ENCODE data around the gene AGBL4.

AGBL4 gene

GRCh38 chr1:48697066-48697707 is 1326.6 kb downstream of the AGBL4 start:
- H3K4me3 ChIP-seq (ENCODE audit: low read depth, low read length), result no peak overlapping the region
- CTCF ChIA-PET, result interaction anchor here (0.5 to 5.1 kb wide), 25 partner anchors 8 to 924 kb away, joined by 3 to 41 read pairs (median 5); no protein-coding TSS in a partner anchor
- H3K9me3 ChIP-seq (ENCODE audit: control insufficient read depth, insufficient read depth, low read depth, low read length), result no peaks in the 10 kb centered on the region
- POLR2A ChIA-PET, result no interaction called here
- peak; percentile 21; the same call in 1 of the 2 replicates for TF ChIP-seq ZNF654 (tag by site-specific recombination; IDR thresholded peaks at IDR 0.05; ENCODE audit: low read depth)
- TF ChIP-seq EGR2 (tag by site-specific recombination; IDR thresholded peaks at IDR 0.05; ENCODE audit: low read depth), result no peak
- TF ChIP-seq IKZF3 (tag by site-specific recombination; IDR thresholded peaks at IDR 0.05), result no peak
- TF ChIP-seq ZNF169 (tag by site-specific recombination; IDR thresholded peaks at IDR 0.05), result no peak
- TF ChIP-seq FEZF1 (tag by site-specific recombination; IDR thresholded peaks at IDR 0.05), result no peak
- no peak for TF ChIP-seq ZIC2 (tag by site-specific recombination; IDR thresholded peaks at IDR 0.05)
- peak; percentile 41; the same call in 1 of the 2 replicates for TF ChIP-seq CTCF (tag by site-specific recombination; IDR thresholded peaks at IDR 0.05)
- TF ChIP-seq, protein P1, sequence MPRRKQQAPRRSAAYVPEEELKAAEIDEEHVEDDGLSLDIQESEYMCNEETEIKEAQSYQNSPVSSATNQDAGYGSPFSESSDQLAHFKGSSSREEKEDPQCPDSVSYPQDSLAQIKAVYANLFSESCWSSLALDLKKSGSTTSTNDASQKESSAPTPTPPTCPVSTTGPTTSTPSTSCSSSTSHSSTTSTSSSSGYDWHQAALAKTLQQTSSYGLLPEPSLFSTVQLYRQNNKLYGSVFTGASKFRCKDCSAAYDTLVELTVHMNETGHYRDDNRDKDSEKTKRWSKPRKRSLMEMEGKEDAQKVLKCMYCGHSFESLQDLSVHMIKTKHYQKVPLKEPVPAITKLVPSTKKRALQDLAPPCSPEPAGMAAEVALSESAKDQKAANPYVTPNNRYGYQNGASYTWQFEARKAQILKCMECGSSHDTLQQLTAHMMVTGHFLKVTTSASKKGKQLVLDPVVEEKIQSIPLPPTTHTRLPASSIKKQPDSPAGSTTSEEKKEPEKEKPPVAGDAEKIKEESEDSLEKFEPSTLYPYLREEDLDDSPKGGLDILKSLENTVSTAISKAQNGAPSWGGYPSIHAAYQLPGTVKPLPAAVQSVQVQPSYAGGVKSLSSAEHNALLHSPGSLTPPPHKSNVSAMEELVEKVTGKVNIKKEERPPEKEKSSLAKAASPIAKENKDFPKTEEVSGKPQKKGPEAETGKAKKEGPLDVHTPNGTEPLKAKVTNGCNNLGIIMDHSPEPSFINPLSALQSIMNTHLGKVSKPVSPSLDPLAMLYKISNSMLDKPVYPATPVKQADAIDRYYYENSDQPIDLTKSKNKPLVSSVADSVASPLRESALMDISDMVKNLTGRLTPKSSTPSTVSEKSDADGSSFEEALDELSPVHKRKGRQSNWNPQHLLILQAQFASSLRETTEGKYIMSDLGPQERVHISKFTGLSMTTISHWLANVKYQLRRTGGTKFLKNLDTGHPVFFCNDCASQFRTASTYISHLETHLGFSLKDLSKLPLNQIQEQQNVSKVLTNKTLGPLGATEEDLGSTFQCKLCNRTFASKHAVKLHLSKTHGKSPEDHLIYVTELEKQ (tag by site-specific recombination; IDR thresholded peaks at IDR 0.05; ENCODE audit: borderline replicate concordance), result no peak
- no peaks in the 10 kb centered on the region for H3K36me3 ChIP-seq (ENCODE audit: control insufficient read depth in 2 of 2, insufficient read depth in 1 of 2, low read length in 2 of 2)
- H3K27ac ChIP-seq (ENCODE audit: extremely low read depth, low read depth, low read length), result no peak overlapping the region
- H3K4me1 ChIP-seq (ENCODE audit: control insufficient read depth, insufficient read depth, low read length), result no peaks in the 10 kb centered on the region

DNA sequence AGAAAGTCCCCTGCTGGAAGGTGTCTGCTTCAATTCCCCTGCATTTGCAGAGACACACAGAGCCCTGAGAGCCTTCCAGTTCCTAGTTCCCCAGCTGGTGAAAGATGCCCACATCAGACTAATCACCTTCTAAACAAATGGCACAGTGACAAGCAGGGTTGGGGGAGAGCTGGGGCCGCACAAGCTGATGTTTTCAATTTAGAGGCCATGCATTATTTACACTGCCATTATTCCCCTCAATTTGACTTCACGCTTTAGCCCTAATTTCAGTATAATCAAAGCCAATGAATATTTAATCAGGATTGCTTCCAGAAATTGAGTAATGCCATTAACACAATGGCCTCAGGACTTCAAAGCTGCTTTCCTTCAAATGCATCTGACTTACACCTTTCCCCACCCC is 1328.6 kb downstream of the AGBL4 start:
- Histone ChIP-seq H3K9me3 (ENCODE audit: control insufficient read depth, insufficient read depth, low read depth, low read length) (no peaks in the 10 kb centered on the region), H3K4me3 (ENCODE audit: low read depth, low read length) (no peak overlapping the region), H3K36me3 (ENCODE audit: control insufficient read depth in 2 of 2, insufficient read depth in 1 of 2, low read length in 2 of 2) (no peaks in the 10 kb centered on the region), H3K4me1 (ENCODE audit: control insufficient read depth, insufficient read depth, low read length) (no peaks in the 10 kb centered on the region), H3K27ac (ENCODE audit: extremely low read depth, low read depth, low read length) (no peak overlapping the region)
- TF ChIP-seq ZNF23 (tag by site-specific recombination; IDR thresholded peaks at IDR 0.05; ENCODE audit: borderline replicate concordance), result no peak
- no peak for TF ChIP-seq PRDM1 (tag by site-specific recombination; IDR thresholded peaks at IDR 0.05)
- TF ChIP-seq, protein P2, sequence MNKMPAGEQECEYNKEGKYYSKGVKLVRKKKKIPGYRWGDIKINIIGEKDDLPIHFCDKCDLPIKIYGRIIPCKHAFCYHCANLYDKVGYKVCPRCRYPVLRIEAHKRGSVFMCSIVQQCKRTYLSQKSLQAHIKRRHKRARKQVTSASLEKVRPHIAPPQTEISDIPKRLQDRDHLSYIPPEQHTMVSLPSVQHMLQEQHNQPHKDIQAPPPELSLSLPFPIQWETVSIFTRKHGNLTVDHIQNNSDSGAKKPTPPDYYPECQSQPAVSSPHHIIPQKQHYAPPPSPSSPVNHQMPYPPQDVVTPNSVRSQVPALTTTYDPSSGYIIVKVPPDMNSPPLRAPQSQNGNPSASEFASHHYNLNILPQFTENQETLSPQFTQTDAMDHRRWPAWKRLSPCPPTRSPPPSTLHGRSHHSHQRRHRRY (tag by site-specific recombination; IDR thresholded peaks at IDR 0.05), result no peak
- TF ChIP-seq, protein P3, sequence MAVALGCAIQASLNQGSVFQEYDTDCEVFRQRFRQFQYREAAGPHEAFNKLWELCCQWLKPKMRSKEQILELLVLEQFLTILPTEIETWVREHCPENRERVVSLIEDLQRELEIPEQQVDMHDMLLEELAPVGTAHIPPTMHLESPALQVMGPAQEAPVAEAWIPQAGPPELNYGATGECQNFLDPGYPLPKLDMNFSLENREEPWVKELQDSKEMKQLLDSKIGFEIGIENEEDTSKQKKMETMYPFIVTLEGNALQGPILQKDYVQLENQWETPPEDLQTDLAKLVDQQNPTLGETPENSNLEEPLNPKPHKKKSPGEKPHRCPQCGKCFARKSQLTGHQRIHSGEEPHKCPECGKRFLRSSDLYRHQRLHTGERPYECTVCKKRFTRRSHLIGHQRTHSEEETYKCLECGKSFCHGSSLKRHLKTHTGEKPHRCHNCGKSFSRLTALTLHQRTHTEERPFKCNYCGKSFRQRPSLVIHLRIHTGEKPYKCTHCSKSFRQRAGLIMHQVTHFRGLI (tag by site-specific recombination; IDR thresholded peaks at IDR 0.05), result no peak
- CTCF ChIA-PET, result interaction anchor here (0.6 to 3.3 kb wide), 9 partner anchors 10 to 1619 kb away, joined by 3 to 20 read pairs (median 4); no protein-coding TSS in a partner anchor
- POLR2A ChIA-PET, result no interaction called here

Measured in HEK293 (cell line).